ENCODE data around the gene BMP7.
"Not testable (repeated sequence)": the region's sequence is repeated elsewhere in the genome, so short reads cannot be mapped to it uniquely, and the experiment has no call there.

BMP7 gene

GRCh38 chr20:57251344-57251743 is 15.1 kb downstream of the BMP7 start:
- in situ Hi-C loops (cut with MboI; ENCODE audit: low sequenced_read_pairs) = no loop called here

- in situ Hi-C loops (cut with MboI; ENCODE audit: low sequenced_read_pairs) = no loop called here
Observed at GRCh38 chr20:57250607-57251343, 15.7 kb downstream of the BMP7 start.

- in situ Hi-C loops (cut with MboI; ENCODE audit: low sequenced_read_pairs) = no loop called here
Observed at GRCh38 chr20:57249772-57250171, 16.7 kb downstream of the BMP7 start.

GRCh38 chr20:57249073-57249472 is 17.4 kb downstream of the BMP7 start:
- in situ Hi-C loops (cut with MboI; ENCODE audit: low sequenced_read_pairs) = no loop called here

- in situ Hi-C loops (cut with MboI; ENCODE audit: low sequenced_read_pairs) = no loop called here
Observed at GRCh38 chr20:57248132-57248797, 18.2 kb downstream of the BMP7 start.

GRCh38 chr20:57247292-57247965 is 19.0 kb downstream of the BMP7 start:
- in situ Hi-C loops (cut with MboI; ENCODE audit: low sequenced_read_pairs) = no loop called here

- in situ Hi-C loops (cut with MboI; ENCODE audit: low sequenced_read_pairs) = no loop called here
Observed at GRCh38 chr20:57245997-57246396, 20.4 kb downstream of the BMP7 start.

- in situ Hi-C loops (cut with MboI; ENCODE audit: low sequenced_read_pairs) = no loop called here
Observed at GRCh38 chr20:57244627-57245214, 21.7 kb downstream of the BMP7 start.

GRCh38 chr20:57244221-57244585 is 22.2 kb downstream of the BMP7 start:
- in situ Hi-C loops (cut with MboI; ENCODE audit: low sequenced_read_pairs) = no loop called here

GRCh38 chr20:57243480-57244220 is 22.8 kb downstream of the BMP7 start:
- in situ Hi-C loops (cut with MboI; ENCODE audit: low sequenced_read_pairs) = no loop called here

GRCh38 chr20:57242414-57242813 is 24.0 kb downstream of the BMP7 start:
- in situ Hi-C loops (cut with MboI; ENCODE audit: low sequenced_read_pairs) = no loop called here

GRCh38 chr20:57241363-57241991 is 25.0 kb downstream of the BMP7 start:
- in situ Hi-C loops (cut with MboI; ENCODE audit: low sequenced_read_pairs) = no loop called here

GRCh38 chr20:57240581-57241362 is 25.7 kb downstream of the BMP7 start:
- in situ Hi-C loops (cut with MboI; ENCODE audit: low sequenced_read_pairs) = no loop called here

- in situ Hi-C loops (cut with MboI; ENCODE audit: low sequenced_read_pairs) = not testable (repeated sequence)
Observed at GRCh38 chr20:57239725-57240124, 26.7 kb downstream of the BMP7 start.

- in situ Hi-C loops (cut with MboI; ENCODE audit: low sequenced_read_pairs) = not testable (repeated sequence)
Observed at GRCh38 chr20:57239324-57239723, 27.1 kb downstream of the BMP7 start.

- in situ Hi-C loops (cut with MboI; ENCODE audit: low sequenced_read_pairs) = no loop called here
Observed at GRCh38 chr20:57238089-57238488, 28.4 kb downstream of the BMP7 start.

GRCh38 chr20:57237585-57237953 is 28.9 kb downstream of the BMP7 start:
- in situ Hi-C loops (cut with MboI; ENCODE audit: low sequenced_read_pairs) = no loop called here

GRCh38 chr20:57236813-57237584 is 29.4 kb downstream of the BMP7 start:
- in situ Hi-C loops (cut with MboI; ENCODE audit: low sequenced_read_pairs) = no loop called here

Data from HL-60/S4 treated with phorbol 12-myristate 13-acetate at 8.2 ng/mL for 4 days and 3 days (cell line).